ENCODE data around the gene NTRK3.

GRCh38 chr15:87967951-87968350 lies 288.6 kb downstream of the NTRK3 start:
- no peak for TF ChIP-seq CTCF (conservative IDR thresholded peaks at IDR 0.05; ENCODE audit: low read length)
- no peak for TF ChIP-seq EZH2phosphoT487 (IDR thresholded peaks at IDR 0.05; ENCODE audit: borderline replicate concordance)

All from Loucy (cell line).